Measurements from ENCODE around the gene MED14.

DNA sequence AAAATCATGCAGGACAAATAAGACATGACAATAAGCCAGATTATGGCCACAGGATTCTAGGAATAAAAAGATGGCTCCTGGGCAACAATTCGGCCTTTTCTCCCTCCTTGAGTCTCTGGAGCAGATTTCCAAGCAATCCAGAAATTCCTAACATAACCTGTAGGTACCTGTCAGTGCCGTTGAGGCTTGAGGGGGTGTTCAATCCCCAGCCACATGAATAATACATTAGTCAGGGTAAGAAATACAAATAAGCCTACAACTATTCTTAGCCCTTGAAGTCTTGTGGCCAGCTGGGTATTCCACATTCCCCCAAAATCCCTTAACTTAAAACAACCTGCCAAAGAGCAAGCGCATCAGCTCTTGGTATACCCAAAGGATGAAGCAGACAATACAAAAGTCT, 97.7 kb downstream of the MED14 start:
- no peak for TF ChIP-seq POLR2A (IDR thresholded peaks at IDR 0.05)
- TF ChIP-seq CTCF (IDR thresholded peaks at IDR 0.05) = no peak

All from esophagus squamous epithelium (tissue), 4 donors.